NCI-H2171 treated with DMSO at 0.1 percent for 48 hours (cell line): Measurements from ENCODE around the gene TRPM8.
A peak's percentile ranks its signal among the peaks of the same experiment; 100 is the strongest.
"Not testable (repeated sequence)": the region's sequence is repeated elsewhere in the genome, so short reads cannot be mapped to it uniquely, and the experiment has no call there.

ENCODE experiments used
- DNase-seq: peaks from one replicate; lab custom pipeline; 2025; lab: John Stamatoyannopoulos, UW

TRPM8 gene

DNA sequence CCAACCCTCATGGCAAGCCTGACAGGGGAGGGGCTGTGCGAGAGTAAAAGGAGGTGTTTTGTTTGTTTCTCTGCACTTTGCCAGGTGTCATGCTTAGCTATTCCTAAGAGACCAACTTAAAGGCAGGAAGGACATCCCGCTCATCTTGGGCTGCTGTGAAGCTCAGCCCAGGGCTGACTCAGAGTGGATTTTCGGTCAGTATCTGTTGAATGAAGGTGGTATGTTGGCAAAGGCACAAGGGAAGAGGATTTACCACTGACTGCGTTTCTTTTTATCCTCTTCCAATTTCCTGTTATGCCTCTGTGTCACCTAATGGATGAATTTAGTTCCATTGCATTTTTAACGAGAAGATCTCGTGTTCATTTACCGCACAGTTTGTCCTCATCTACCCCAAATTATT, 18.9 kb downstream of the TRPM8 start:
- DNase-seq = no peak

DNA sequence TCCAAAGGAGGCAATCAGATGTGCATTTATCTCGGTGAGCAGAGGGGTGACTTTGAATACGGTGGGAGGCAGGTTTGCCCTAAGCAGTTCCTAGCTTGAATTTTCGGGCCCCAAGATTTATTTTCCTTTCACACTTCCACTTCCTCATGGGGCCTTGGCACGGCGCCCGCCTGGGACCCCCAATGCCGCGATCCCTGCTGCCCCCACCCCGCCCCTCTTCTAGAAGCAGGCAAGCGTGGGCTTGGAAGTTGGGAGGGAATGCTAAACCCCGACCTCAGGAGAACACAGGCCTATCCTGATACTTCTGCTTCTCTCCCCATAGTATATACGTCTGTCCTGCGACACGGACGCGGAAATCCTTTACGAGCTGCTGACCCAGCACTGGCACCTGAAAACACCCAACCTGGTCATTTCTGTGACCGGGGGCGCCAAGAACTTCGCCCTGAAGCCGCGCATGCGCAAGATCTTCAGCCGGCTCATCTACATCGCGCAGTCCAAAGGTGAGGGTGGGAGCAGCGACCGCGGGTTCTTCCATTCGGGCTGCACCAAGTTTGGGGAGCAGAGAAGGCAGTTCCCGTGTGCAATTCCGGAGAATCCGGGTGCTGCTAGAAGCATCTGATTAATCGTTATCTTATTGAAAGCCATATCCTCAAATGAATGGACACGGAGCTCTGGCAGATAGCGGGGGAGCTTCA, 21.6 kb downstream of the TRPM8 start:
- DNase-seq = no peak

DNA sequence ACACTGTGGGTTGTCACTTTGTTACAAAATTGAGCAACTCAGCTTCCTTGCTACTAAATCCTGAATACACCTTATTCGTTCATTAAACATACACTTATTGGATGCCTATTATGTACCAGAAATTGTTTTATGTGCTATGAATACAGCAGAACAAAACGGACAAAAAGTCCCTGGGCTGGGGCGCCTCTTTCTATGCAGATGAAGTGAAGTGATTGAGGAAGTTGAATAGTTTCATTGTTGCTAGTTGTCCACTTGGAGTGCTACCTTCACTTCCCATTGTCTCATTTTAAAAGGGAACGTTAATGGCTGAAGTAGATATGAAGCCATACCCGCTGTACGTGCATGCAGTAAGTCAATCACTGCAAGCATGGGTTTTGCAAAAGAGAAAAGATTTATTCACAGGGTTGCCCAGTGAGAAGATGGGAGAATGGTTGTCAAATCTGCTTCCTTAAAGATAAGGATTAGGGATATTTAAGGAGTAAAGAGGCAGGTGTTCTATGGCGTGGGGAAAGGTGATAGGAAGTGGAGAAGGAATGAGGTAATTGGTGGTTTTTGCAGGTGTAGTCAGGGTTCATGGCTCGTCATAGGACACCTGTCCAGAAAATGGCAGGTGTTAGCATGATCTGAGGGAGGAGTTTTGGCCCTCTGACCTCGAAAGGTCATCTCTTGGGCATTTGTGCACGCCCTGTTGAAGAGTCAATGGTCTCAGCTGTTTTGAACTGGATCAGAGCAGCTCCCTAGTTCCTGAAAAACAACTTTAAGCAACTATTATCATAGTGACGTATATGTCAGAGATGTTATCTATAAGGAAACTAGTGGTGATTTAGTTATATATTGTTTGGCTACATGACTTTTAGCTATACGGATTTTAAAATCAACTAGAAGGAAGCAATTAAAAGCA, 23.5 kb downstream of the TRPM8 start:
- no peak for DNase-seq

DNA sequence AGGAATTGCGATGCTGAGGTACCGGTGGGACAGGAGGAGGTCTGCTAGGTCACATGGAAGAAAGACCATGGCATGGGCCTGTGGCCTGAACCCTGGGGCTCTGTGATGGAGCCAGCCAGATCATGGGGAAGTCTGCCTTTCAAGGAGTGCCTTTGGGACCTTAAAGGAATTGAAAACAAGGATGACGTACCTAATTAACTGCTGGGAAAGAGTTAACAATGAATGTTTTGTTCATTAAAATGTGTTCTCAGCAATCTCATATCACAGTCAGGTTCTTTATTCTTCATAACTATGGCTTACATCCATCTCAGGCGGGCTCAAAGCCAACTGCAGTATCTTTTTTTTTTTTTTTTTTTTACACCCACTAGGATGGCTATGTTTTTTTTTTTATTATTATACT, 25.6 kb downstream of the TRPM8 start:
- no peak for DNase-seq

DNA sequence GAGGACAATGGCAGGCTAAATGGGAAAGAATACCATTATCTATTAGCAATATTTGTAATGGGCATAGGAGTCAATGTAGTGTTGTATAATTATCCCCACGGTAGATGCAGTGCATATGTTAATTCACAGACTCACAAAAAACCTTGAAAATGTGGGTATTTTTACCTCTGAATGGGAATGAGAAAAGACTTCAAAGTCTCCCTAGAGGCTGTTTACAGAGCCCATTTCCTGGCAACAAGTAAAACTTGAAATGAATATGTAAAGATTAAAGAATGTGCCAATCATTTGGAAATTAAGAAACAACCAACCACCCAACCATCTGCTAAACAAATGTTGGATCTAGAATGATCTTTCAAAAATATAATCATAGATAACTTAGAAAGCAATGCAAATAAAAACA, 27.1 kb downstream of the TRPM8 start:
- DNase-seq = no peak

DNA sequence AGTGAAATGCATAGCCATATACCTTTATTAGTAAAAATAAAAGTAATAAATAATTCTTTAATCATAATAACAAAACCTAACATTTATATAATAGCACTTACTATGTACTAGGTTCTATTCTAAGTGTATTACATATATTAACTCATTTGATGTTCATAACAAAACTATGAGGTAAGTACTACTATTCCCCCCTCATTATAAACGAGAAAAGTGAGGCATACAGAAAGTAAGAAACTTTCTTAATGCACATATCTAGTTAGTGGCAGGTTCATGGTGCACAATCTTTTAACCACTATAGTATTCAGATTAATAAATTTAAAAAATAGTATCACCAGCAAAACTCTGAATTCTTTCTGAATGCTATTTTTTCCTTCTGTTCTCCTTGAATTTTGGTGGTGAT, 27.5 kb downstream of the TRPM8 start:
- DNase-seq = no peak

DNA sequence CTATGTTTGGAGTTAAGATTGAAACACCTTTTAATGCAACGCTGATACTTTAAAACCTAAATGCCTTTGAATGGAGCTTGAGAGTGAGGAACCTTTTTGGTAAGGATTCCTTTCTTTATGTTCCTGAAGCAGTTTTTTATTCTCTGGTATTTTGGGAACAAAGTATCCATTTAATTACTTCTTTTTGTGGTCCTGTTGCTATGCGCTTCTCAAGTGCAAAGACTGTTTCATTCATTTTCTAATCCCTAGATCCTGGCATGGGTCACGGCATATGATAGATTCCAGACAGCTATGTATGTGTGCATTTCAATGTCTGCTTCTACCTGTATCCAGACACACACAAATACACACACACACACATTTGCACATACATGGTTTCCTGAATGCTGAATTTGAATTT, 28.0 kb downstream of the TRPM8 start:
- DNase-seq = no peak

DNA sequence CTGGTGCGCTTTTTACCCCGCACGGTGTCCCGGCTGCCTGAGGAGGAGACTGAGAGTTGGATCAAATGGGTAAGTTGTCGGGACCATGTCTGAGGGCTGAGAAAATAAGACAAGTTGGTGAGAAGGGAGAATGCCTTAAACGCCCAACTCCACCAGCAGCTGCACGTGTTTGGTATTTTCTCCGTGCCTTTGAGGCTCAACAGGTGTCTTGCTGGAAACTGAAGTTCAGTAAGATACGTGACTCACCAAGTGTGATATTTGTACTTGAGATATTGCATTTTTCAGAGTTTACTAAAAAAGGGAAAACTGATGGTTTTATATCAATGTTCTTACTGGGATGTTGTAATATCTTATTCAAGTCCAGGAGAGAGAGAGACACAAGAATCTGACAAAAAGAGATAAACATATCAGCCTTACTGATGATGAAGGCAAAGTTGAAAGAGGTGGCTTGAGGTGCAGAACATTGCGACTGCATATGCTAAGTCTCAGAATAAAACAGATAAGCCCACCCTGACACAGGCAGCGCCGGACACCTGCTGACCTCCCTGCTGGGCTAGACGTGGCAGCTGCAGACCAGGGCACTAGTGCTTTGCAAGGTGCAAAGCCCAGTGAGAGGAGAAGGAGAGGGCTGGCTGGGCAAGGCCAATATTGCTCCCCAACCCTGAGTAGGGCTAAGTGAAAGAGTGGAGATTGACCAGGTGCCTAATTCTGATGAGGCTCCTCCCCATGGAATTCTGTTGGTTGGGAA, 33.1 kb downstream of the TRPM8 start:
- DNase-seq = no peak

DNA sequence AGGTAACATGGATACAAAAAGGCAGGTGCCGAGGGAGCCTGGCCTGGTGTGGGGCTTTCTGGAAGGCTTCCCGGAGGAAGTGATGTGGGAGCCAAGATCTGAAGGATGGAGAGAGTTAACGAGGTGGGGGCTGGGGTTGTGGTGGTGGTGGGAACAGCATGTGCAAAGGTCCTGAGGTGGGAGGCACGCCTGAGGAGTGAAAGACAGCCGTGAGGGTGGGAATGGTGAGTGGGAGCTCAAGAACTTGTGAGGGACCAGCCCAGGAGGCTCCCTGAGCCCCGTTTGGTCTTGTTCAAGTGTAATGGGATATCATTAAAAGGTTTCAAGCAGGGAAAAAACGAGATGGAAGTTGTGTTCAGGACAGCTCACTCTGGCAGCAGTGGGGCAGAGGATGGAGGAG, 35.2 kb downstream of the TRPM8 start:
- no peak for DNase-seq

DNA sequence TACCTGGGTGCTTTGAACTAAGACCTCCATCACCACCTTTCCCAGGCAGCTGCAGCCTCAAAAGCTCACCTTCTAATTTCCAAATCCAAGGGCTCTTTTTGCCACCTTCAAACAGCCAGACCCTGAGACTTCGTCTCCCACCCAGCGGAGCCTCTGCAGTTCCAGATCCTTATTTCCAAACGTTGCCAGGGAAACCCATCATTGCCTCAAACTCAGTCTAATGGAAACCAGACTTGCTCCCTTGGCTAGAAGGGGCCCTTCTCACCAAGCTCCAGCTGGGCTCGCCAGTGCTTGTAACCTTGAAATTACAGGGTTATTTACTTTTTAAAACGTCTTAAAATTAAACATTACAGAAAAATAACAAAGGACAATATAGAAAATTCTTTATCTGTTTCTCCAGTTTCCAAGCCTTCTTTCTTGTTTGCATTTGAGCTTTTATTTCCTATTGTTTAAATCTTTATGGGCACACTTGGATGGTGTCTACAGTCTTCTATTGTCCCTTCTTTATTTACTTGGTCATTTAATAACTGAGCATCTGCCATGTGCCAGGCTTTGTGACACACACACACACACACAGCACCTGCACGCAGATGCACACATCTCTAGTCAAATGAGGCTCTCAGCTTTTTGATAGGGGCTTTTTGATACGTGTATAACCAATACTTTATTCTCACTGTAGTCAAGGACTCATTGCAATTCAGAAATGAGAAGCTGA, 36.1 kb downstream of the TRPM8 start:
- DNase-seq = peak; percentile 24

DNA sequence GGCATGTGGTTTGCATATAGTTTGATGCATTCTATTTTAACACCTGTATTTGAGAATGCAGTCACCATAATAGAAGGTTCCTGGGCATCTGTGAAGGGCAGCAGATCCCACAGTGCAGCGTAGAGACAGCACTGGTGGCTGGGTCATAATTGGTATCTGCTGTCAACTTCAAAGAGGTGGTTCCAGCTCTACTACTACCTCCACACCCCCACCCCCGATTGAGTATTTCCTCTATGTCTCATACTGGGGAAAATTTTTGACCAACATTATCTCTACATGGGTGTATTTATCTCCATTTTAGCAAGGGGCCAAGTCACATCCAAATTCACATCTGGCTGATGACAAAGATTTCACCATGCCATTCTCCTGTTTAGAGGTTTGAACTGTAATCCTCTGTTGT, 43.0 kb downstream of the TRPM8 start:
- DNase-seq = no peak

DNA sequence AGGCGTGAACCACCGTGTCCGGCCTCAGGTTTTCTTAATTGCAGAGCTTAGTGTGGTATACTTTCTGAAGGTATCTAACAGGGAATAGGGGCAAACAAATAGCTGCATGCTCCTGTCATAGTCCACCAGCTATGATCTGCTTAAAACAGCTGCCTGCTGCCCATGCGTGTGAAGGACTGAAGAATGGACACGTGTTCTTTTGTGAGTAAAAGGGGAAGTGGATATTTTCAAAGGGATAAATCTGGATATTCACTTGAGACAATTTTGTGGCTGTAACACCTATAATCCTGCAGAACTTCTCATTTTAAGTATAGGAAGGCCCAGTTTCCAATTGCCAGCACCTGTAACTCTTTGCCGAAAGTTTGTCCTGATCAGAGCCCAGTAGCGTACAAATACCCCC, 44.7 kb downstream of the TRPM8 start:
- no peak for DNase-seq

DNA sequence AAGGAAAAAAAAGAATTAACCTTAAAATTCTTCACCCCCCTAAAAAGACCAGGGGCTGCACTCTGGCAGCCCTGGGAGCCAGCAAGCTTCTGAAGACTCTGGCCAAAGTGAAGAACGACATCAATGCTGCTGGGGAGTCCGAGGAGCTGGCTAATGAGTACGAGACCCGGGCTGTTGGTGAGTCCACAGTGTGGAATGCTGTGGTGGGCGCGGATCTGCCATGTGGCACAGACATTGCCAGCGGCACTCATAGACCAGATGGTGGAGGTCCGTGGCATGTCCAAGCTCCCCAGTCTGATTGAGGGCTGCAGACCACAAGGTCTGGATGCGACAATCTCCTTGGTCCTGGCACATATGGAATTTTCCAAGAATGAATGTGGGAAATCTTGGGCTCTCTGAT, 47.4 kb downstream of the TRPM8 start:
- no peak for DNase-seq

DNA sequence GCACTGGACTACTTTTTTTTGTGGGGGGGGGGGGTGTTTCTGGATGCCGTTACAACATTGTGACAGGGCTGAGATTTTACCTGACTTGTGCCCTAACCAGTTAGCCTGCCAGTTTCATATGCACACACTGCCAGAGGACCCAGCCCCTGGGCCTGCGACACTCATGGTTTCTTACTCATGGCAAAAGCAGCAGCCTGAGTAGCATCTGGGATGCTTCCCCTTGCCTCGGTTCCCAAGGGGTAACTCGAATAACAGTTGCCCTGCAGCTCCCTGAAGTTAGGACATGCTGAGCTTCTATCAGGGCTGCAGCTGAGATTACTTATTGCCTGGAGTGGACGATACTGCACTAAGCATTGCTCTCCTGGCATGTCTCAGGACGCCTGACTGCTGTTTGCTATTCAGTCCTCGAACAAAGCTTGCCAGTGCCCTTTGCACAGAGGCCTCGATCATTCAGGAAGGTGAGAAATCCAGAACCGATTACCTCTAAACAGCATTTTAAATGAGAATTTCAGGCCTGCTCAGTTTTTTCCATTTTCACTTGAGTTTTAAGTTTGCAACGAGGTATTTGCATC, 47.9 kb downstream of the TRPM8 start:
- DNase-seq = no peak

DNA sequence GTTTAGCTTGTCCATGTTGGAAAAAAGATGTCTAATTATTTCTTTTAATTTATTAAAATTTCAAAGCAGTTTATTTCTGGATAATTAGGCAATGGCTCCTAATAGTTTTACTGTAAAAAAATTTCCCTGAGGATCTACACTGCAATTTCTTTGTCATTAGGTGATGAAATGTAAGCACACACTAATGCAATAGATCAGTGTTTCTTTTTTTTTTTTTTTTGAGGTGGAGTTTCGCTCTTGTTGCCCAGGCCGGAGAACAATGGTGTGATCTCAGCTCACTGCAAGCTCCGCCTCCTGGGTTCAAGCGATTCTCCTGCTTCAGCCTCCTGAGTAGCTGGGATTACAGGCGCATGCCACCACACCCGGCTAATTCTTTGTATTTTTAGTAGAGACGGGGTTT, 48.5 kb downstream of the TRPM8 start:
- DNase-seq = not testable (repeated sequence)

DNA sequence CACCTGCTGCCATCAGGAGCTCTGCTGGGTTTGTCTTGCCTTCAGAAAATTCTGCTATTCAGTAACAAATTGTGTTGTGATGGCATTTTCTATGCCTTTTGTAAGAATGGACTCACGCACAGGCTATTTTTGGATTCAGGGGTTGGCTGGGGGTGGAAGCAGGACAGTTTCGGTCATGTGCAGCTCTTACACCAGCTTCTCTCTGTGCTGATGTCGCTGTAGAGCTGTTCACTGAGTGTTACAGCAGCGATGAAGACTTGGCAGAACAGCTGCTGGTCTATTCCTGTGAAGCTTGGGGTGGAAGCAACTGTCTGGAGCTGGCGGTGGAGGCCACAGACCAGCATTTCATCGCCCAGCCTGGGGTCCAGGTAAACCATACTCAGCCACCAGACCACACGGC, 49.2 kb downstream of the TRPM8 start:
- DNase-seq = no peak

DNA sequence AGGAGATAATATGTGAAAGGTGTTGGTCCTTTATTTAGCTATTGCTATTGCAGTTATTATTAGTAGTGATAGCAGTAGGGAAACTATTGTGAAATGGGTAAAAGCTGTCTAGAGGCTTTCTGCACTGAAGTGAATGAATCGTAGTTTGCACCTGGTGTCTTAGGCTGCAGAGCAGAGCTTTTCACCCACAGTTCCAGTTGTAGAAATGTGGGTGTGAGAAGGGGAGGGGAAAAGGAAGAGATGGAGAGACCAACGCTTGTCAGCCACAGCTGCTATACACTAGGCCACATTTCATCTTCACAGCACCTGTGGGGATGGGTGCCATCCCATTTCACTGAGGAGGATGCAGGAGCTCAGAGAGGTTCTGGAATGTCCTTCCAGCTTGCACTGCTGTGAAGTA, 50.0 kb downstream of the TRPM8 start:
- no peak for DNase-seq

DNA sequence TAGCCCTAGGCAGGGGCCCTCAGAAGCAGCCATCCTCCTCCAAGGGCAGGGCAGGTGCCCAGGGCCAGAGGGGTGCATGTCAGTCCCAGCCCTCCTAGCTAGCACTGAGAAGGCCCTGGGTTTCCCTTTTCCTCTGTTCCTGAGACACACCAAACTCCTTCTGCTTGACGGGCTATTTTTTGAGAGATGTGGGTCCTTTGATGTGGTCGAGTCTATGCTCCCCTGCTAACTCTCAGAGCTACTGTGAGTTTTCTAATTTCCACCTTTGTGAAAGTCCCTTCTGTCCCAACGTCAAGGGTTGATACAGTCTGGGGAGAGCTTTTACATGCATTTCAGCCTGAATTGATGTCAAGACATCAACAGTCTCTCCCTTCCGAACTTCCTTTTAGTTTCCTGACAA, 51.4 kb downstream of the TRPM8 start:
- DNase-seq = no peak

DNA sequence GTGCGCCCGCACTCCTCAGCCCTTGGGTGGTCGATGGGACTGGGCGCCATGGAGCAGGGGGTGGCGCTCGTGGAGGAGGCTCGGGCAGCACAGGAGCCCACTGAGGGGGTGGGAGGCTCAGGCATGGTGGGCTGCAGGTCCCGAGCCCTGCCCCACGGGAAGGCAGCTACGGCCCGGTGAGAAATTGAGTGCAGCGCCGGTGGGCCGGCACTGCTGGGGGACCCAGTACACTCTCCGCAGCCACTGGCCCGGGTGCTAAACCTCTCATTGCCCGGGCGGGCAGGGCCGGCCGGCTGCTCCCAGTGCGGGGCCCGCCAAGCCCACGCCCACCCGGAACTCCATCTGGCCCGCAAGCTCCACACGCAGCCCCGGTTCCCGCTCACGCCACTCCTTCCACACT, 55.3 kb downstream of the TRPM8 start:
- DNase-seq = not testable (repeated sequence)

DNA sequence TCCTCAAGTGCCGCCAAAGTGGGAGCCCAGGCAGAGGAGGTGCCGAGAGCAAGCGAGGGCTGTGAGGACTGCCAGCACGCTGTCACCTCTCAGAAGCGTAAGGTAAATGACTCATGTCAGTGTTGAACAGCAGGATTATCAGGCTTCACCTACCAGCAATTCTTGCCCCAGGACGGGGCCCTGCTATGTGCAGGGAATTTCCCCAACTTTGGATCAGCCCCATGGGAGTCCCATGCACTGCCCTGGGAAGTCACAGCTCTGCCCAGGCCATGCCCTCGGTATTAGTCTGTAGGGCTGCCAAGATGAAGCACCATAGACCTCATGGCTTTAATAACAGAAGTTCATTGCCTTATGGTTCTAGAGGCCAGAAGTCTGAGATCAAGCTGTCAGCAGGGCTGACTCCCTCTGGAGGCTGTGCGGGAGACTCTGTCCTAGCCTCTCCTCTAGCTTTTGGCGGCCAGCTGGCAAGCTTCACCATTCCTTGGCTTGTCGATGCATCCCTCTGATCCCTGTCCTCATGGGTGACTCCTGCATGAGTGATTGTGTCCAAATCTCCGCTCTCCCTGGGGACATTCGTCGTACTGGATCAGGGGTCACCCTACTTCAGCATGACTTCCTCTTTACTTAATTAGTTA, 55.9 kb downstream of the TRPM8 start:
- no peak for DNase-seq

DNA sequence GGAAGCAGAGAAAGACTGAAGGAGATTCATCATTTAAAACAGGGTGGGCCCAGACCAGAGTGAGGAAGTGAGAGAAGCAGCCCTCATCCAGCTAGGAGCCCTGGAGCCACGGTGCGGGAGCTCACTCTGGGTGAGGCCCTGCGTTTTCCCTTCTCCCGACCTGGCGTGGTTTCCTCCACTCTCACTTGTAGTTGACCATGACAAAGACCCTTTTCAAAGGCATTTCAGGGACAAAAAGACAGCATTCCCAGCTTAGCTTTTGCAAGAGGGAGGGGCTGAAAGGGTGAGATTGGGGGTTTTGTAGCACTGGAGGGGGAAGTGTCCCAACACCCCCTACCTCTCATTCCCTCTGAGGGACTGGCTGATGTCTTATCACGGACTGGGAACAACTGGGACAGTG, 56.6 kb downstream of the TRPM8 start:
- no peak for DNase-seq
